ENCODE results near the gene GABBR2. TPM values are rescaled to one million over a fixed set of nuclear protein-coding genes. Genes with fewer than 3 reads are reported as not detected.

The GABBR2 gene
- total RNA-seq, 2 donors from 2014 or later: not detected

DNA sequence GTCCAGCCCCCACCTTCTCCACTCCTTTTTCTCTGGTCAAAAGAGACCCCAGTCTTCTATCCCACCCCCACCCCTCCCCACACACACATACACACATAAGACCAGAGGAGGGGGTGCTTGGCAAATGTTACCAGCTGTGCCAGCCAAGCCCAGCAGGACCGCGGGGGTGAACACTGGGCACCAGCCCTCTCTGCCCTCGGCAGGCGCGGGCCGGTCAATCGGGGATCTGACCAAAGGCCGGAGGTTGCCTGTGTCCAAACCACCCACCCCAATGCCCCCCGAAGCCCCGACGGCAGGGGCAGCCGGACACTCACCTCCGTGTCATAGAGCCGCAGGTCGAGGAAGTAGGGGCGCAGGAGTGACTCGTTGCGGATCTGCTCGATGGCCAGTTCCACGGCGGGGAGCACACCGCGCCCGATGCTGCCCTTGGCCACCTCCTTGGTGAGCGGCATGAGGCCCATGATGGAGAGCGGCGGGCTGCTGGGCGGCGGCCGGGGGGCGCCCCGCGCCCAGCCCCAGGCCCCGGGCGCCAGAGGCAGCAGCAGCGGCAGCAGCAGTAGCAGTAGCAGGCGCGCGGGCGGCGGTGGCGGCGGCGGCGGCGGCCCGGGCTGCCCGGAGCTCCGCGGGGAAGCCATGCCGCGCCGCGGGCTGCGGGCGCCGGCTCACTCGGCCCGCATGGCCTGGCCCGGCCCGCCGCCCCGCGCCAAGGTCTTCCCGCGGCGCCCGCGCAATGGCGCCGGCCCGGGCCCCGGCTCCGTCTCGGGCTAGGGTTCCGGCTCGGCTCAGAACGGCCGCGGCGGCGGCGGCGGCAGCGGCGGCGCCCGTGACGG, 417 bp downstream of the GABBR2 start:
- DNase-seq: no peak
- H3K27me3 ChIP-seq: peaks cover 0 to 21% of the 10 kb centered on the region in 2 donors

DNA sequence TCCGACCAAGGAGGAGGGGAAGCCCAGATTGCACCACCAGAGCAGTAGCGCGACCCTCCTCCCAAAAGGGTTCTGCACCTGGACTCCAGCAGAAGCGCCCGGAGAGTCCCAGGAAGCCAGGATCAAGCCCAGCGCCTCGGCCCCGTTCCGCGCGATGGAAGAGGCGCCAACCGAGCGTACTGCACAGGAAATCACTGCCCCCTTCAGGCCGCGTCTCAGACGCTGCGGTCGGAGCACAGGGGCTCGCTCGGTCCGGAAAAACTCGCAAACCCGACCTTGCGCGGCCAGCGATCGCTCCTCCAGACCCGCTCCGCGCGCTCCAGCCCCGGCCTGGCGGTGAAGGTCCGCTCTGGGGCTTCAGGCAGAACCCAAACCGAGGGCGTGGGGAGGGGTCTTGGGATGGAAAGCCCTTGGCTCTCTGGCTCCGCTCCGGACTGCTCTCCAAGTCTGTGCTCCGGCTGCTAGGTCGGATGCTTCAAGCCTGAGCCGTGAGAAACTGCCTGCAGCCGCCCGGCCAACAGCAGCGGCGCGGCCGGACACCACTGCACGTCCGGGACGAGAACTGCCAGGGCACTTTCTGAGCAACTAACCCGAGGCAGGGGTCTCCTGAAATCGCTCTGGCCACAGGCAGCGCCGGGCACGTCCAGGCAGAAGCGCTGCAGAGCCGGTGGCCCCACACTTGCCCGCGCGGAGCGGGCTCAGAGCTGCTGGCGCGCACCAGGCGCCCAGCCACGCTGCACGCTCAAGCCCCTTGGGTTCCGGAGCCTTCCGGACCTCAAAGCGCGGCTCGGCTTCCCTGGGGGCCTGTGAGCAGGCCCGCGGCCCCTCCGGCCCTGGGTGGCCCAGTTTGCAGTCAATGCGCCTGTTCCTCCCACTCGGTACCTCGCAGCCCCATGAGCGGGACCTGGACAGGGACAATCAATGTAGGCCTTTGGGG, 1.3 kb downstream of the GABBR2 start:
- WGBS, 2 donors: 2 to 5% methylated on average over 18 to 79 of the region's 79 CpGs
- intact Hi-C loops (cut with DNase I): no loop called here
- Histone ChIP-seq H3K36me3 (replicated peaks in 1 of 2; ENCODE audit: insufficient read depth in 1 of 2, low read depth in 2 of 2) (no peaks in the 10 kb centered on the region), H3K27ac (no peak overlapping the region), H3K4me1 (peaks cover 33% of the 10 kb centered on the region), H3K27me3 (peaks cover 0 to 21% of the 10 kb centered on the region in 2 donors), H3K4me3 (no peak overlapping the region), H3K9me3 (no peaks in the 10 kb centered on the region)
- TF ChIP-seq, protein P1, sequence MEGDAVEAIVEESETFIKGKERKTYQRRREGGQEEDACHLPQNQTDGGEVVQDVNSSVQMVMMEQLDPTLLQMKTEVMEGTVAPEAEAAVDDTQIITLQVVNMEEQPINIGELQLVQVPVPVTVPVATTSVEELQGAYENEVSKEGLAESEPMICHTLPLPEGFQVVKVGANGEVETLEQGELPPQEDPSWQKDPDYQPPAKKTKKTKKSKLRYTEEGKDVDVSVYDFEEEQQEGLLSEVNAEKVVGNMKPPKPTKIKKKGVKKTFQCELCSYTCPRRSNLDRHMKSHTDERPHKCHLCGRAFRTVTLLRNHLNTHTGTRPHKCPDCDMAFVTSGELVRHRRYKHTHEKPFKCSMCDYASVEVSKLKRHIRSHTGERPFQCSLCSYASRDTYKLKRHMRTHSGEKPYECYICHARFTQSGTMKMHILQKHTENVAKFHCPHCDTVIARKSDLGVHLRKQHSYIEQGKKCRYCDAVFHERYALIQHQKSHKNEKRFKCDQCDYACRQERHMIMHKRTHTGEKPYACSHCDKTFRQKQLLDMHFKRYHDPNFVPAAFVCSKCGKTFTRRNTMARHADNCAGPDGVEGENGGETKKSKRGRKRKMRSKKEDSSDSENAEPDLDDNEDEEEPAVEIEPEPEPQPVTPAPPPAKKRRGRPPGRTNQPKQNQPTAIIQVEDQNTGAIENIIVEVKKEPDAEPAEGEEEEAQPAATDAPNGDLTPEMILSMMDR (IDR thresholded peaks at IDR 0.05): peak in 5 of 7 experiments; percentile 15 to 42 (median 24)
- TF ChIP-seq POLR2A (IDR thresholded peaks at IDR 0.05): no peak
- peak in 3 of 4 donors; percentile 30 to 66 (median 51) for DNase-seq
- ATAC-seq: peak; percentile 47

More for the DNA sequence above, 417 bp downstream of the GABBR2 start:
- Histone ChIP-seq H3K4me1 (peaks cover 33% of the 10 kb centered on the region), H3K36me3 (replicated peaks in 1 of 2; ENCODE audit: insufficient read depth in 1 of 2, low read depth in 2 of 2) (no peaks in the 10 kb centered on the region), H3K9me3 (no peaks in the 10 kb centered on the region), H3K4me3 (no peak overlapping the region), H3K27ac (no peak overlapping the region)
- intact Hi-C loops (cut with DNase I): no loop called here
- no peak for ATAC-seq
- 0 to 3% methylated on average over 5 to 32 of the region's 89 CpGs for WGBS, 2 donors
- TF ChIP-seq POLR2A (IDR thresholded peaks at IDR 0.05): no peak
- TF ChIP-seq, protein P1 (IDR thresholded peaks at IDR 0.05): no peak

DNA sequence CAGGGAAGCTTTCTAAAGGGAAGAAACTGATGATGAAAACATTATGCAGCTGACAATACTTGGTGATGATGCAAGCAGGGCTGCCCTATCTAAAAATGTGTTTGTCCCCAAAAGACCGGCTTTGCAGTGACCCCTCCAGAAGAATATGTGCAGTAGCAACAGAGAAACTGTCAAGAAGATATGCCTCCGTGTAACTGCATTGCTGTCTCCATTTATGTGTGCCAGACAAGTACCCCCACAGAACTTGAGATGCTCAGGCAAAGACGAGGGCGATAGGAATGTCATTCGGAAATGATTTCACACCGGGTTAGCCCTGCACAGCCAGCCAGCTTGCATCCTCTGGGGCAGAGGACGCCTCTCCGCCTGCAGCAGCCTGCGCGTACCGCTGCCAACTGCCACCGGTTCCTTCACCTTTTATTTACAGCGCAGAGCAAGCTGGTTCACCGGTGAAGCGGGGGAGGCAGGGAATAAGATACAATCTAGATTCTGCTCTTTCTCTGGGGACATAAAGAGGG, 2.0 kb downstream of the GABBR2 start:
- Histone ChIP-seq H3K36me3 (replicated peaks in 1 of 2; ENCODE audit: insufficient read depth in 1 of 2, low read depth in 2 of 2) (no peaks in the 10 kb centered on the region), H3K4me1 (peaks cover 33% of the 10 kb centered on the region), H3K27ac (no peak overlapping the region), H3K27me3 (peaks cover 0 to 21% of the 10 kb centered on the region in 2 donors), H3K4me3 (no peak overlapping the region), H3K9me3 (no peaks in the 10 kb centered on the region)
- DNase-seq (peak in 1 of 4 donors; percentile 39), ATAC-seq (no peak)
- WGBS, 2 donors: 3 to 4% methylated on average over 5 to 15 of the region's 15 CpGs
- TF ChIP-seq, protein P1 (IDR thresholded peaks at IDR 0.05): no peak
- TF ChIP-seq POLR2A (IDR thresholded peaks at IDR 0.05): no peak
- intact Hi-C loops (cut with DNase I): no loop called here

DNA sequence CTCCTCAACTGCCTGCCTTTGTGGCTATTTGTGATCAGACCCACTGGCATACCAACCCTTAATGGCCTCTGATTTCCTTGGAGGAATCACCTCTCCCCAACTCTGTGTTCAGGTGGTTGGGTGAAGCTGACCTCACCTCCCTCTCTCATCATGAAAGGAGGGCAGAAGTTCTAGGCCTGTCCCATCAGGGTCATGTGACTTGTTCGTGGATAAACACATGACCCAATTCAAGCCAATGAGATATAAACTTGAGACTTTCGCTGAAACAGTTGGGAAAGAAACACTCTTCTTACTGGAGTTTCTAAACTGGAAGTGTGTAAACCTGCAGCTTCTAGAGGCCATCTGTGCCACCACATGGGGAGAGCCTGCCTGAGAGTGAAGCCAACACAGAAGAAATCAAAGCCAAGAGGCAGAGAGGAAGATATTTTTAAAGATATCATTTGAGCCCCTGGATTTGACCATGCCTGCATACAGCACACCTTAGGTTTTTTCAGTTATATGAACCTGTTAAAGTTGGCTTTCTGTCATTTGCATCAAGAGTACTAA, 5.8 kb downstream of the GABBR2 start:
- no peak for ATAC-seq
- intact Hi-C loops (cut with DNase I): no loop called here

More for the DNA sequence above, 5.8 kb downstream of the GABBR2 start:
- DNase-seq: no peak
- TF ChIP-seq POLR2A (IDR thresholded peaks at IDR 0.05): no peak
- WGBS, 2 donors: 62 to 67% methylated on average over 2 of the region's 2 CpGs
- Histone ChIP-seq H3K4me3 (no peak overlapping the region), H3K9me3 (no peaks in the 10 kb centered on the region), H3K36me3 (replicated peaks in 1 of 2; ENCODE audit: insufficient read depth in 1 of 2, low read depth in 2 of 2) (no peaks in the 10 kb centered on the region), H3K4me1 (peaks cover 18% of the 10 kb centered on the region), H3K27ac (no peak overlapping the region), H3K27me3 (peaks cover 0 to 6% of the 10 kb centered on the region in 2 donors)
